Activated CD4-positive, alpha-beta T cell treated with anti-CD3 and anti-CD28 coated beads, Interleukin-2, amount 10 ng/mL, durations not matched to agents 24 days and 14 days (primary cell): ENCODE data around the gene CTTNBP2NL. TPM values are rescaled to one million over a fixed set of nuclear protein-coding genes. Genes with fewer than 3 reads are reported as not detected.
"Not testable (repeated sequence)": the region's sequence is repeated elsewhere in the genome, so short reads cannot be mapped to it uniquely, and the experiment has no call there.

ENCODE experiments used
- DNase-seq: peaks from one replicate; pipeline ENCODE4 v3.0.0; 2022
- H3K27ac Mint-ChIP-seq: one replicate; pipeline ENCODE4 v1.8.0; 2022; ENCODE audit warnings: mild to moderate bottlenecking, mixed read lengths
- H3K27me3 Mint-ChIP-seq: one replicate; pipeline ENCODE4 v1.8.0; 2022; ENCODE audit warnings: mixed read lengths
- H3K36me3 Mint-ChIP-seq: one replicate; pipeline ENCODE4 v1.8.0; 2022; ENCODE audit warnings: low read depth, mild to moderate bottlenecking, mixed read lengths
- H3K4me1 Mint-ChIP-seq: one replicate; pipeline ENCODE4 v1.8.0; 2021; ENCODE audit warnings: mixed read lengths
- H3K4me3 Mint-ChIP-seq: one replicate; pipeline ENCODE4 v1.8.0; 2022; ENCODE audit warnings: mild to moderate bottlenecking, moderate library complexity, mixed read lengths
- H3K9me3 Mint-ChIP-seq: one replicate; pipeline ENCODE4 v1.8.0; 2021; ENCODE audit warnings: mixed read lengths
- intact Hi-C: fragments of 100-400 bp; cut with micrococcal nuclease; formaldehyde crosslinking; loops from one replicate; pipeline ENCODE4 v1.15.1; 2023
- total RNA-seq: library from RNA; stranded (reverse); gene quantifications from 2 replicates; pipeline ENCODE4 v1.2.3, GENCODE V29; 2022

CTTNBP2NL gene
- total RNA-seq, 1 donor from 2014 or later = 4.1 TPM

- no peaks in the 10 kb centered on the region for H3K36me3 Mint-ChIP-seq
- H3K9me3 Mint-ChIP-seq = no peaks in the 10 kb centered on the region
- peaks cover 2% of the 10 kb centered on the region for H3K27me3 Mint-ChIP-seq
- no peak overlapping the region for H3K27ac Mint-ChIP-seq
- no peaks in the 10 kb centered on the region for H3K4me1 Mint-ChIP-seq
- H3K4me3 Mint-ChIP-seq = no peak overlapping the region
- DNase-seq = no peak
- intact Hi-C loops = no loop called here
Measured at GRCh38 chr1:112449630-112449983, 53.6 kb downstream of the CTTNBP2NL start.

DNA sequence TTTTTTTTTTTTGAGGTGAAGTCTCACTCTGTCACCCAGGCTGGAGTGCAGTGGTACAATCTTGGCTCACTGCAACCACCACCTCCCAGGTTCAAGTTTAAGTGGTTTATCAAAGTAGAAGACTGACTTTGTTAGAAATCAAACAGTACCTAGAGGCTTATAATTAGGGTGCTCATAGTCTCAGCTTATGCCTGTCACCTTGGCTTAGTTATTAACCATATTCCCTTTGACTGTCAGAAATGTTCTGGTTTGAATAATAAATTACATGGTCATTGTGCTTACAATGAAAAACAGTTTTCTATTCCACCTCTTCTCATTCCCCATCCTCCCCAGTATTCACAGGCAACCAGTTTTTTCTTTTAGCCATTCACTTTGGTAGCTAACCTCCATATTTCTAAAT lies 54.8 kb downstream of the CTTNBP2NL start:
- H3K36me3 Mint-ChIP-seq = no peaks in the 10 kb centered on the region

DNA sequence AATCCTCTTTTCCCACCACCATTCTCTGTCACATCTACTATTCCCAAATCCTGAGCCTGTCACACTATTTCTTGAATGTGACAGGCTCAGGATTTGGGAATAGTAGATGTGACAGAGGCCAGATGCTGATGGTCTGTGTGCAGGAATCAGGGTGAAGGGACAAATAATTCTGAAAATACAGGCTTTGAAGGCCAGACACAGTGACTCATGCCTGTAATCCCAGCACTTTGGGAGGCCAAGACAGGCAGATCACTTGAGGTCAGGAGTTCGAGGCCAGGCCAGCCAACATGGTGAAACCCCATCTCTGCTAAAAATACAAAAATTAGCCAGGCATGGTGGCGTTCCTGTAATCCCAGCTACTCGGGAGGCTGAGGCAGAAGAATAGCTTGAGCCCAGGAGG lies 55.3 kb downstream of the CTTNBP2NL start:
- H3K9me3 Mint-ChIP-seq, H3K27ac Mint-ChIP-seq, DNase-seq, H3K27me3 Mint-ChIP-seq, H3K4me3 Mint-ChIP-seq, H3K4me1 Mint-ChIP-seq, intact Hi-C loops, H3K36me3 Mint-ChIP-seq: not testable (repeated sequence)

More for the DNA sequence above, 54.8 kb downstream of the CTTNBP2NL start:
- H3K27me3 Mint-ChIP-seq = peaks cover 2% of the 10 kb centered on the region
- no peak for DNase-seq
- H3K4me1 Mint-ChIP-seq = no peaks in the 10 kb centered on the region
- H3K4me3 Mint-ChIP-seq = no peak overlapping the region
- no peak overlapping the region for H3K27ac Mint-ChIP-seq
- H3K9me3 Mint-ChIP-seq = no peaks in the 10 kb centered on the region
- intact Hi-C loops = no loop called here

- H3K4me1 Mint-ChIP-seq = no peaks in the 10 kb centered on the region
- H3K27ac Mint-ChIP-seq = no peak overlapping the region
- intact Hi-C loops = no loop called here
- DNase-seq = no peak
- H3K9me3 Mint-ChIP-seq = no peaks in the 10 kb centered on the region
- H3K36me3 Mint-ChIP-seq = peaks cover 3% of the 10 kb centered on the region
- no peaks in the 10 kb centered on the region for H3K27me3 Mint-ChIP-seq
- no peak overlapping the region for H3K4me3 Mint-ChIP-seq
Measured at GRCh38 chr1:112453876-112454275, 57.9 kb downstream of the CTTNBP2NL start.

DNA sequence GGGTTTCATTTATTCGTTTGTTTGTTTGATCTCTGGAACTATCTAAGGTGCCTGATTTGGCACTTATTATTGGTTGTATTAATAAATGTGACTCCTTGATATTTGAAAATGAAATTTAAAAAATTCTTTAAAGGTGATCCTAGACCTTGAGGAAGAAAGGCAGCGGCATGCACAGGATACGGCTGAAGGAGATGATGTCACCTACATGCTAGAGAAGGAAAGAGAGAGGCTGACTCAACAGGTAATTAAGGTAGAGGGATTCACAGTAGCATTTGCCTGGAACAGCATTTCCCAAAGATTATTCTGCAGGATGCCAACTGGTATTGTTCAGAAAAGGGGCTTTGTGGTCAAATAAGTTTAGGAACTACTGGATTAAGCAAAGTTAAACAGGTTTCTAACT lies 58.3 kb downstream of the CTTNBP2NL start:
- DNase-seq = no peak
- H3K4me3 Mint-ChIP-seq = no peak overlapping the region
- no peaks in the 10 kb centered on the region for H3K27me3 Mint-ChIP-seq
- H3K36me3 Mint-ChIP-seq = peaks cover 3% of the 10 kb centered on the region
- no peaks in the 10 kb centered on the region for H3K4me1 Mint-ChIP-seq
- H3K27ac Mint-ChIP-seq = no peak overlapping the region
- H3K9me3 Mint-ChIP-seq = no peaks in the 10 kb centered on the region
- intact Hi-C loops = no loop called here

GRCh38 chr1:112457241-112457640 lies 61.2 kb downstream of the CTTNBP2NL start:
- H3K36me3 Mint-ChIP-seq = peaks cover 3% of the 10 kb centered on the region
- DNase-seq = no peak
- H3K4me1 Mint-ChIP-seq = no peaks in the 10 kb centered on the region
- no peak overlapping the region for H3K4me3 Mint-ChIP-seq
- no peaks in the 10 kb centered on the region for H3K9me3 Mint-ChIP-seq
- intact Hi-C loops = no loop called here
- H3K27me3 Mint-ChIP-seq = peaks cover 3% of the 10 kb centered on the region
- H3K27ac Mint-ChIP-seq = no peak overlapping the region

GRCh38 chr1:112457955-112458354 lies 61.9 kb downstream of the CTTNBP2NL start:
- Mint-ChIP-seq H3K4me1 (no peaks in the 10 kb centered on the region), H3K4me3 (no peak overlapping the region), H3K27me3 (peaks cover 6% of the 10 kb centered on the region), H3K27ac (no peak overlapping the region), H3K9me3 (no peaks in the 10 kb centered on the region), H3K36me3 (peaks cover 3% of the 10 kb centered on the region)
- intact Hi-C loops = no loop called here
- no peak for DNase-seq

- H3K4me1 Mint-ChIP-seq = no peaks in the 10 kb centered on the region
- H3K27ac Mint-ChIP-seq = no peak overlapping the region
- peaks cover 3% of the 10 kb centered on the region for H3K36me3 Mint-ChIP-seq
- no peak for DNase-seq
- H3K9me3 Mint-ChIP-seq = no peaks in the 10 kb centered on the region
- H3K4me3 Mint-ChIP-seq = no peak overlapping the region
- intact Hi-C loops = no loop called here
- peaks cover 8% of the 10 kb centered on the region for H3K27me3 Mint-ChIP-seq
Measured at GRCh38 chr1:112458756-112459155, 62.7 kb downstream of the CTTNBP2NL start.

- Mint-ChIP-seq H3K27ac (no peak overlapping the region), H3K4me3 (no peak overlapping the region)
- intact Hi-C loops = no loop called here
Measured at GRCh38 chr1:112460615-112461014, 64.6 kb downstream of the CTTNBP2NL start.

DNA sequence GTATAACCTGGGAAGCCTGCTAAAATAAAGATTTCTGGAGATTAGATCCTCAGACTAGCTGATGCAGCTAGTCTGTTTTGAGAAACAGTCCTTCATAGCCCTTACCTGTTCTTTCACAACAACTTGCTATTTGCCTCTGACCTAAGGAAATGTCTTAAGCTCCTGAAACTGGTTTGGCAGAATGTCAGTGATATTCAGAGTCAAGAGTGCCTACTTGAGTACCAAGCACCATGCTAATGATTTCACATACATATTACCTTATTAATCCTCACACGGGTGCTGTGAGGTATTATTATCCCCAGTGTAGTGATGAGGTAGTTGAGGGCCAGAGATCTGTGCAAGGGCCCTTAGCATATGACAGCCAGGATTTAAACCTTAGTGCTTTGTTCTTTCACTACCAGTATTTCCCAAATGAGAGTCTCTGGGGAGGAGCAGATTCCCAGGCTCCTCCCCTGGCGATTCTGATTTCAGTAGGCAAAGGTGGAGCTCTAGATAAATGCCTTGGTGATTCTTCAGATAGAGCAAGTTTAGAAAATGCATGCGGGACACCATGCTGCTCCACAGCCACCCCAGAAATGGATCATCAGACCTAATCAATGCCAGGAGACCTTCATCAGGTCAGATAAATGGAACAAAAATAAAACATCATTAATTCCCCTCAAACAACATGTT lies 65.3 kb downstream of the CTTNBP2NL start:
- H3K4me3 Mint-ChIP-seq = no peak overlapping the region
- peaks cover 11% of the 10 kb centered on the region for H3K4me1 Mint-ChIP-seq
- no peak overlapping the region for H3K27ac Mint-ChIP-seq
- peaks cover 9% of the 10 kb centered on the region for H3K27me3 Mint-ChIP-seq
- no peak for DNase-seq
- no peaks in the 10 kb centered on the region for H3K36me3 Mint-ChIP-seq
- intact Hi-C loops = no loop called here
- H3K9me3 Mint-ChIP-seq = no peaks in the 10 kb centered on the region

More at GRCh38 chr1:112460615-112461014, 64.6 kb downstream of the CTTNBP2NL start:
- peaks cover 4% of the 10 kb centered on the region for H3K4me1 Mint-ChIP-seq
- DNase-seq = no peak
- H3K27me3 Mint-ChIP-seq = peaks cover 9% of the 10 kb centered on the region
- H3K9me3 Mint-ChIP-seq = no peaks in the 10 kb centered on the region
- H3K36me3 Mint-ChIP-seq = peaks cover 3% of the 10 kb centered on the region

DNA sequence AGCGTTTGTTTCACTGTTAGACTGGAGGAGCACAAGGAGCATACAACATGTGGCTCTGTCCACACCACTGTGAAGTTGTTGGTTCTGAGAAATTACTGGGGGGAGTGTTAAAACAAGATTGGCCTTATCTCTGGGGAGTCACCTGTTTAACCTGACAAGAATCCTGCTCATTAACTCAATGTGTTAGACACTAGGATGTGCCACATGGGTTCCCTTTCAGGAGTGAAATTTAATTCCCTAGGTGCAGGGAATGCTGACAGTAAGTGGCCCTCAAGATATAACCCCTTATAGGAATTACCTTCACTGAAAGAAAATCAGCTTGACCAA lies 66.9 kb downstream of the CTTNBP2NL start:
- no peak for DNase-seq
- Mint-ChIP-seq H3K4me1 (peaks cover 16% of the 10 kb centered on the region), H3K36me3 (no peaks in the 10 kb centered on the region), H3K27ac (no peak overlapping the region), H3K27me3 (peaks cover 16% of the 10 kb centered on the region), H3K9me3 (no peaks in the 10 kb centered on the region), H3K4me3 (no peak overlapping the region)
- intact Hi-C loops = no loop called here

GRCh38 chr1:112464501-112464900 lies 68.5 kb downstream of the CTTNBP2NL start:
- DNase-seq = no peak
- Mint-ChIP-seq H3K9me3 (no peaks in the 10 kb centered on the region), H3K4me3 (no peak overlapping the region), H3K27ac (no peak overlapping the region), H3K27me3 (peaks cover 27% of the 10 kb centered on the region), H3K36me3 (no peaks in the 10 kb centered on the region), H3K4me1 (peaks cover 16% of the 10 kb centered on the region)
- intact Hi-C loops = no loop called here

DNA sequence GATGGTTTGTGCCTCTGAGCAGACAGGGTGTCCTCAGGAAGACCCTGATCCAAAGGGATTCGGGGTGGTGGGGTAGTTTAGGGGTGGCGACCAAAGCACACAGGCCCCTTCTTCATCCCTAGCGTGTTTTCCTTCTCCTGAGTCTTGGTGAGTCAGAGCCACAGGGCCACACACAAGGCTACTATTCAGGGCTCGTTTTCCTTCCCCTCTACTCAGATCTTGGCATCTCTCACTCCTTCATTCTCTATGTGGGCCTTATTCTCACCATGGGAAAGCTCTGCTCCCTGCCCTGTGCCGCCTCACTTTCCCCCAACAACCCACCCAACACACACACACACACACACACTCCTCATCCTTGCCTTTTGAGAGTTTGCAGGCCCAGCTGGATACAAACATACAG lies 69.1 kb downstream of the CTTNBP2NL start:
- Mint-ChIP-seq H3K27me3 (peaks cover 27% of the 10 kb centered on the region), H3K27ac (no peak overlapping the region), H3K36me3 (no peaks in the 10 kb centered on the region), H3K4me1 (peaks cover 16% of the 10 kb centered on the region), H3K4me3 (no peak overlapping the region), H3K9me3 (no peaks in the 10 kb centered on the region)
- no peak for DNase-seq
- intact Hi-C loops = no loop called here

DNA sequence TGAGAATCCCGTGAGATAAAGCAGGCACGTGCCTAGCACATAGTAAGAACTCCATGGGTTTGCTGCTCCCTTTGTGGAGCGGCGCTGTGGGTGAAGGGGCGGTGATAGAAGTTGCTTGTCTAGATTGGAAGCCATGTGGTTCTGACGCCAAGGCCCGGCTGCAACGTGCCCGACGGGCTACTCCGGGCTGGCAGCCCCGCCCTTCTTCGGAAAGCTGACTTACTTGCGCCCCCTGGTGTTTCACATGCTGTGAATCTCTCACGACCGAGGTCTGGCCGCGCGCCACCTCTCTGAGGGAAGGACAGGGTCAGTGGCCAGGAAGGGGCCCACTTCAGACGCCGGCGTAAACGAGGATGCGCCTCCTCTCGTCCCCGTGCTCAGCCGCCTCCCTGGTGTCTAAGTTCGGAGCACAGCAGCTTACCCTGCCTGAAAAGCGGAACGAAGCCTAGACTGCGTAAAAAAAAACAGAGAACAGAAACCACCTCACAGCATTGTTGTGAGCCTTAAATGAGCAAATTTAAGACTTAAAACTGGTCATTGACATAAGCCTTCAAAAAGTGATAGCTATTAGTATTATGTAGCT lies 70.2 kb downstream of the CTTNBP2NL start:
- peak overlapping the region; percentile 68 for H3K27ac Mint-ChIP-seq

DNA sequence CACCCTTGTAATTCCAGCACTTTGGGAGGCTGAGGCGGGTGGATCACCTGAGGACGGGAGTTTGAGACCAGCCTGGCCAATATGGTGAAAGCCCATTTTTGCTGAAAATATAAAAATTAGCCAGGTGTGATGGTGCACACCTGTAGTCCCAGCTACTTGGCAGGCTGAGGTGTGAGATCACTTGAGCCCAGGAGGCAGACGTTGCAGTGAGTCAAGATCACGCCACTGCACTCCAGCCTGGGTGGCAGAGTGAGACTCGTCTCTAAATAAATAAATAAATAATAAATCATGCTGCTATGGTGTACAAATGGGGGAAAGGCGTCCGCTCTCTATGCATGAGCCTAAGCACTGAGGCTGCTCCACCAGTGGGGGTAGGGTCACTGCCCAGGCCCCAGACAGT lies 74.3 kb downstream of the CTTNBP2NL start:
- intact Hi-C loops, H3K27ac Mint-ChIP-seq, DNase-seq, H3K36me3 Mint-ChIP-seq, H3K4me3 Mint-ChIP-seq, H3K9me3 Mint-ChIP-seq: not testable (repeated sequence)
- H3K27me3 Mint-ChIP-seq = peaks cover 29% of the 10 kb centered on the region
- peaks cover 15% of the 10 kb centered on the region for H3K4me1 Mint-ChIP-seq

More for the DNA sequence above, 70.2 kb downstream of the CTTNBP2NL start:
- H3K27me3 Mint-ChIP-seq = peaks cover 30% of the 10 kb centered on the region
- peak overlapping the region; percentile 85 for H3K4me3 Mint-ChIP-seq
- intact Hi-C loops = loop anchor here (1.0 to 2.0 kb wide), 3 partner anchors 70 to 153 kb away; partner anchors contain the start of genes CAPZA1, CTTNBP2NL and ST7L
- peak; percentile 96 for DNase-seq
- no peaks in the 10 kb centered on the region for H3K36me3 Mint-ChIP-seq
- no peaks in the 10 kb centered on the region for H3K9me3 Mint-ChIP-seq
- peaks cover 16% of the 10 kb centered on the region for H3K4me1 Mint-ChIP-seq
